ENCODE measurements around the gene IRGC.
"Not testable (repeated sequence)": the region's sequence is repeated elsewhere in the genome, so short reads cannot be mapped to it uniquely, and the experiment has no call there.

IRGC gene

GRCh38 chr19:43759515-43759914, 43.6 kb downstream of the IRGC start:
- DNase-seq, result no peak

DNA sequence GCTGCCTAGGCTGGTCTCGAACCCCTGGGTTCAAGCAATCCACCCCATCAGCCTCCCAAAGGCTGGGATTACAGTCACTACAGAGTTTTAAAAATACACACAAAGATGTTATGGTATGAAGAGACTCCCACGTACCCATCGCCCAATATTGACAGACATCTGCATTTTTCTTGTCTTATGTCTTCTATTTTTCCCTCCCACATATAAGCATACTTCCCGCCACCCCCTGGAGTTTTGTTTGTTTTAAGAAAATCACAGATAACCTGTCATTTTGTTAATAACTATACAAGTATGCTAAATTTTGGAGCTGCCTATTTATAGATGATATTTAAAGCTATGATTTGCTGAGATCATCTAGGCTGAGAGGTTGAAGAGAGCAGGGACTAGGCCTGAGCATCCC, 45.1 kb downstream of the IRGC start:
- no peak for DNase-seq

DNA sequence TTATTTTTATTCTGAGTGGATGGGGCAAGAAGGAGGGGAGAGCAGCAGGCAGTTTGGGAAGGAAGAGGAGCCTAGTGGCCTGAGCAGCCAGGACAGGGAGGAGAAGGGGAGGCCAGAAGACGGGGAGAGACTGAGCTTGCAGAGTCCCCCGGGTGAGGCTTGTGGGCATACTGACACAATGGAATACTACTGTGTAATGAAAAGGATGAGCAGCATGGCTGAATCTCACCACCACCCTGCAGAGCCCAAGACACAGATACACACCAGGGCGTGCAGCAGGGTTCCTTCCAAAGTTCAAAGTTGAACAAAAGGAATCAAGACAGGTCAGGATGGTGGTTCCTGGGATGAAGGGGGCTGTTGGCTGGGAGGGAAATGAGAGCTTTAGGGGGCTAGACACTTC, 46.9 kb downstream of the IRGC start:
- no peak for DNase-seq

DNA sequence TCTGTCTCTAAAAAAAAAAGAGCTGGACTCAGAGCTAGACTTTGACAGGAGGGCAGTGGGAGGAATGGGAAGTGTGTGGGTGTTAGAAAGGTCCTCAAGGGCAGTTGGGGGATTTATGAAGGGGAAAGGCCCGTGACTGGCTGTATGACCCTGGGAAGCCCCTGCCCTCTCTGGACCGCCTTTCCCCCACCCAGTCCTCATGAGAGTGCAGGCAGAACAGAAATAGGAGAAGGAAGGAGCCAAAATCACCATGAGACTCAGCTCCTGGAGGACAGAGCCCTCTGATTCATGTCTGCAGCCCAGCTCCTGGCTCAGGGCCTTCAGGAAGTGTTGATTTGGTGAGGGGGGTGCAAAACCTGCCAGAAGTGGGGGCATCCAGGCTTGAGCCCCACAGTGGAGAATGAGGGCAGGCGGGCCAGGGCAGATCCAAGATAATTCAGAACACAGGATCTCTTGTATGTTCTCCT, 47.6 kb downstream of the IRGC start:
- no peak for DNase-seq

DNA sequence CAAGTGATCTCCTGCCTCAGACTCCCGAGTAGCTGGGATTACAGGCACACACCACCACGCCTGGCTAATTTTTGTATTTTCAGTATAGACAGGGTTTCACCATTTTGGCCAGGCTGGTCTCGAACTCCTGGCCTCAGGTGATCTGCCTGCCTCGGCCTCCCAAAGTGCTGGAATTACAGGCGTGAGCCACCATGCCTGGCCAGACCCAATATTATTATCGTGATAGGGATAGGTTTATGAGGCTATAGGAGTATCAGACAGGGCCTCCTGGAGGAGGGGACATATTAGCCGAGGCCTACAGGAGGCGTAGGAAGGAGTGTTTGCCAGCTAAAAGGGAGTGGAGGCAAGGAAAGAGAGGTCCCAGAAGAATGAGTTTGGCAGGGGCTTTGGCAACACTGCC, 48.8 kb downstream of the IRGC start:
- not testable (repeated sequence) for DNase-seq

- peak; percentile 32 to 94 (median 58) for DNase-seq
These were observed 49.4 kb downstream of the IRGC start for GRCh38 chr19:43765109-43765876.

- DNase-seq, result no peak
These were observed 50.8 kb downstream of the IRGC start for GRCh38 chr19:43766755-43767043.

GRCh38 chr19:43767316-43767715, 51.4 kb downstream of the IRGC start:
- DNase-seq, result no peak

DNA sequence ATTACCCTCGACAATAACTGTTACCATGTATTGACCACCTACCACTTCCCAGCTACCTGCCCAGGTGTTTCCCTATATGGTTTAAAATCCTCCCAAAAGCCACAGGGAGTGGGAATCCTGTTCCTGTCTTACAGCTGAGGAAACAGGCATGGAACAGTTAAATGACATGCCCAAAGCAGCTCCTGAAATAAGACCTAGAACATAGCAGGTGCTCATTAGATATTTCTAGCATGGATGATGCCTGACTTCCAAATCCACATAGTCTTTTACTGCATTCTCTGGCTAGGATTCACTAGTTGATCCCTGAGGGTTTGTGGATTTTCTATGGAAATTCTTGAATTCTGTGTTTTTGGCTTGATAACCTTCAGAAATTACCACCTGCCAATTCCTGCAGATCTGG, 51.9 kb downstream of the IRGC start:
- DNase-seq, result no peak

GRCh38 chr19:43768273-43769050, 52.6 kb downstream of the IRGC start:
- DNase-seq, result no peak

DNA sequence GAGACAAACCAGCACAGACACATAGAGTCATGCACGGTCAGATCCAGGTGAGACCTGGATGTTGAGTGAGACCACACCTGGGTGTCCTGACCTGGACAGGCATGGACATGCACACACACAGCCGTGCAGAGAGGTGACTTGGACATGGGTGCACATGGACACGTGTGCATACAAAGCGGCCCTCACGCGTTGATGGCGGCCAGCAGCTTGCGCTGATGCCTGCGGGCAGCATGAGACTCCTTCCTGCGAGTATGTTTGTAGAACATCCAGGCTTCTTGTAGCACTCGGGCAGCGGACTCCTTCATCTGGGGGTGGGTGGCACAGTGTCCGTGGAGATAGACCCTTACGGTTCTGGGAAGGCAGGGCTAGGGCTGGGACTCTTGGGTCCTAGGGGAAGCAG, 53.4 kb downstream of the IRGC start:
- DNase-seq, result no peak

Measured in T-helper 1 cell (primary cell).